Measurements from ENCODE around the gene DENND1A. TPM values are rescaled to one million over a fixed set of nuclear protein-coding genes. Genes with fewer than 3 reads are reported as not detected.

Gene DENND1A
- total RNA-seq, 1 experiment from 2014 or later = 50.1 TPM

- Histone ChIP-seq H3K4me2 (ENCODE audit: low read depth, low read length, poor library complexity, severe bottlenecking) (no peak overlapping the region), H3K79me2 (ENCODE audit: low read length) (no peaks in the 10 kb centered on the region)
Measured at GRCh38 chr9:123371805-123372590, 557.9 kb downstream of the DENND1A start.

GRCh38 chr9:123371228-123371584 lies 558.7 kb downstream of the DENND1A start:
- H4K20me1 ChIP-seq (ENCODE audit: insufficient read depth, low read depth, low read length) = peaks cover 3% of the 10 kb centered on the region; the same call in 1 of the 2 replicates
- no peaks in the 10 kb centered on the region for H3K79me2 ChIP-seq (ENCODE audit: low read length)
- no peaks in the 10 kb centered on the region for H3K4me1 ChIP-seq (ENCODE audit: low read length)
- no peaks in the 10 kb centered on the region for H3K9me2 ChIP-seq (replicated peaks; ENCODE audit: insufficient read depth, low read length)
- no peak overlapping the region for H3K27ac ChIP-seq (ENCODE audit: low read length)
- H3K4me2 ChIP-seq (ENCODE audit: low read depth, low read length, poor library complexity, severe bottlenecking) = no peak overlapping the region
- no peak overlapping the region for H3K4me3 ChIP-seq (ENCODE audit: low read length)
- no peak for DNase-seq
- no peaks in the 10 kb centered on the region for H3K9me3 ChIP-seq (ENCODE audit: low read length)
- H2AFZ ChIP-seq (ENCODE audit: low read length) = no peak overlapping the region
- no peaks in the 10 kb centered on the region for H3K27me3 ChIP-seq (ENCODE audit: low read length)
- no peaks in the 10 kb centered on the region for H3K36me3 ChIP-seq (ENCODE audit: insufficient read depth, low read length)
- H3K9ac ChIP-seq (ENCODE audit: low read length) = no peak overlapping the region

More at GRCh38 chr9:123371805-123372590, 557.9 kb downstream of the DENND1A start:
- peaks cover 3% of the 10 kb centered on the region; the same call in 1 of the 2 replicates for H4K20me1 ChIP-seq (ENCODE audit: insufficient read depth, low read depth, low read length)
- no peak overlapping the region for H3K27ac ChIP-seq (ENCODE audit: low read length)
- no peaks in the 10 kb centered on the region for H3K36me3 ChIP-seq (ENCODE audit: insufficient read depth, low read length)
- no peaks in the 10 kb centered on the region for H3K9me2 ChIP-seq (replicated peaks; ENCODE audit: insufficient read depth, low read length)
- no peak overlapping the region for H3K9ac ChIP-seq (ENCODE audit: low read length)
- H2AFZ ChIP-seq (ENCODE audit: low read length) = no peak overlapping the region
- no peak for DNase-seq
- no peaks in the 10 kb centered on the region for H3K27me3 ChIP-seq (ENCODE audit: low read length)
- no peak overlapping the region for H3K4me3 ChIP-seq (ENCODE audit: low read length)
- no peaks in the 10 kb centered on the region for H3K4me1 ChIP-seq (ENCODE audit: low read length)
- H3K9me3 ChIP-seq (ENCODE audit: low read length) = no peaks in the 10 kb centered on the region

- Histone ChIP-seq H4K20me1 (ENCODE audit: insufficient read depth, low read depth, low read length) (peaks cover 3% of the 10 kb centered on the region; the same call in 1 of the 2 replicates), H3K27ac (ENCODE audit: low read length) (no peak overlapping the region), H2AFZ (ENCODE audit: low read length) (no peak overlapping the region), H3K4me3 (ENCODE audit: low read length) (no peak overlapping the region), H3K4me2 (ENCODE audit: low read depth, low read length, poor library complexity, severe bottlenecking) (no peak overlapping the region), H3K9me3 (ENCODE audit: low read length) (no peaks in the 10 kb centered on the region), H3K4me1 (ENCODE audit: low read length) (no peaks in the 10 kb centered on the region), H3K36me3 (ENCODE audit: insufficient read depth, low read length) (no peaks in the 10 kb centered on the region), H3K79me2 (ENCODE audit: low read length) (no peaks in the 10 kb centered on the region), H3K27me3 (ENCODE audit: low read length) (no peaks in the 10 kb centered on the region), H3K9ac (ENCODE audit: low read length) (no peak overlapping the region), H3K9me2 (replicated peaks; ENCODE audit: insufficient read depth, low read length) (no peaks in the 10 kb centered on the region)
- no peak for DNase-seq
Measured at GRCh38 chr9:123370526-123371227, 559.2 kb downstream of the DENND1A start.

- Histone ChIP-seq H3K4me2 (ENCODE audit: low read depth, low read length, poor library complexity, severe bottlenecking) (no peak overlapping the region), H3K9me2 (replicated peaks; ENCODE audit: insufficient read depth, low read length) (no peaks in the 10 kb centered on the region), H3K36me3 (ENCODE audit: insufficient read depth, low read length) (no peaks in the 10 kb centered on the region), H3K4me3 (ENCODE audit: low read length) (no peak overlapping the region), H2AFZ (ENCODE audit: low read length) (no peak overlapping the region), H3K9me3 (ENCODE audit: low read length) (no peaks in the 10 kb centered on the region), H3K4me1 (ENCODE audit: low read length) (no peaks in the 10 kb centered on the region), H3K9ac (ENCODE audit: low read length) (no peak overlapping the region), H3K27me3 (ENCODE audit: low read length) (no peaks in the 10 kb centered on the region), H3K79me2 (ENCODE audit: low read length) (no peaks in the 10 kb centered on the region), H3K27ac (ENCODE audit: low read length) (no peak overlapping the region), H4K20me1 (ENCODE audit: insufficient read depth, low read depth, low read length) (peaks cover 3% of the 10 kb centered on the region; the same call in 1 of the 2 replicates)
- DNase-seq = no peak
Measured at GRCh38 chr9:123370108-123370507, 559.8 kb downstream of the DENND1A start.

- Histone ChIP-seq H3K4me3 (ENCODE audit: low read length) (no peak overlapping the region), H2AFZ (ENCODE audit: low read length) (no peak overlapping the region), H3K9ac (ENCODE audit: low read length) (no peak overlapping the region), H3K79me2 (ENCODE audit: low read length) (no peaks in the 10 kb centered on the region), H3K36me3 (ENCODE audit: insufficient read depth, low read length) (no peaks in the 10 kb centered on the region), H3K4me2 (ENCODE audit: low read depth, low read length, poor library complexity, severe bottlenecking) (no peak overlapping the region), H3K9me3 (ENCODE audit: low read length) (no peaks in the 10 kb centered on the region), H3K27me3 (ENCODE audit: low read length) (no peaks in the 10 kb centered on the region), H3K9me2 (replicated peaks; ENCODE audit: insufficient read depth, low read length) (no peaks in the 10 kb centered on the region), H3K27ac (ENCODE audit: low read length) (no peak overlapping the region), H4K20me1 (ENCODE audit: insufficient read depth, low read depth, low read length) (no peaks in the 10 kb centered on the region), H3K4me1 (ENCODE audit: low read length) (no peaks in the 10 kb centered on the region)
- no peak for DNase-seq
Measured at GRCh38 chr9:123369296-123369695, 560.6 kb downstream of the DENND1A start.

- H3K9me3 ChIP-seq (ENCODE audit: low read length) = no peaks in the 10 kb centered on the region
- no peaks in the 10 kb centered on the region for H3K27me3 ChIP-seq (ENCODE audit: low read length)
- no peak overlapping the region for H3K27ac ChIP-seq (ENCODE audit: low read length)
- no peak overlapping the region for H3K4me3 ChIP-seq (ENCODE audit: low read length)
- no peak overlapping the region for H3K4me2 ChIP-seq (ENCODE audit: low read depth, low read length, poor library complexity, severe bottlenecking)
- no peaks in the 10 kb centered on the region for H3K9me2 ChIP-seq (replicated peaks; ENCODE audit: insufficient read depth, low read length)
- no peak overlapping the region for H3K9ac ChIP-seq (ENCODE audit: low read length)
- H3K79me2 ChIP-seq (ENCODE audit: low read length) = no peaks in the 10 kb centered on the region
- no peaks in the 10 kb centered on the region for H3K4me1 ChIP-seq (ENCODE audit: low read length)
- no peaks in the 10 kb centered on the region for H3K36me3 ChIP-seq (ENCODE audit: insufficient read depth, low read length)
- no peaks in the 10 kb centered on the region for H4K20me1 ChIP-seq (ENCODE audit: insufficient read depth, low read depth, low read length)
- DNase-seq = no peak
- no peak overlapping the region for H2AFZ ChIP-seq (ENCODE audit: low read length)
Measured at GRCh38 chr9:123368536-123369153, 561.3 kb downstream of the DENND1A start.

- DNase-seq = no peak
- H3K9me3 ChIP-seq (ENCODE audit: low read length) = no peaks in the 10 kb centered on the region
- no peak overlapping the region for H2AFZ ChIP-seq (ENCODE audit: low read length)
- H3K9me2 ChIP-seq (replicated peaks; ENCODE audit: insufficient read depth, low read length) = no peaks in the 10 kb centered on the region
- no peak overlapping the region for H3K4me2 ChIP-seq (ENCODE audit: low read depth, low read length, poor library complexity, severe bottlenecking)
- no peaks in the 10 kb centered on the region for H3K4me1 ChIP-seq (ENCODE audit: low read length)
- no peak overlapping the region for H3K9ac ChIP-seq (ENCODE audit: low read length)
- no peaks in the 10 kb centered on the region for H3K36me3 ChIP-seq (ENCODE audit: insufficient read depth, low read length)
- H3K4me3 ChIP-seq (ENCODE audit: low read length) = no peak overlapping the region
- H4K20me1 ChIP-seq (ENCODE audit: insufficient read depth, low read depth, low read length) = no peaks in the 10 kb centered on the region
- H3K27me3 ChIP-seq (ENCODE audit: low read length) = no peaks in the 10 kb centered on the region
- H3K79me2 ChIP-seq (ENCODE audit: low read length) = no peaks in the 10 kb centered on the region
- H3K27ac ChIP-seq (ENCODE audit: low read length) = no peak overlapping the region
Measured at GRCh38 chr9:123368023-123368422, 561.9 kb downstream of the DENND1A start.

GRCh38 chr9:123365881-123366528 lies 563.9 kb downstream of the DENND1A start:
- H3K4me3 ChIP-seq (ENCODE audit: low read length) = no peak overlapping the region
- no peak overlapping the region for H2AFZ ChIP-seq (ENCODE audit: low read length)
- no peaks in the 10 kb centered on the region for H3K9me3 ChIP-seq (ENCODE audit: low read length)
- no peaks in the 10 kb centered on the region for H4K20me1 ChIP-seq (ENCODE audit: insufficient read depth, low read depth, low read length)
- H3K4me1 ChIP-seq (ENCODE audit: low read length) = no peaks in the 10 kb centered on the region
- no peaks in the 10 kb centered on the region for H3K27me3 ChIP-seq (ENCODE audit: low read length)
- DNase-seq = no peak
- no peak overlapping the region for H3K9ac ChIP-seq (ENCODE audit: low read length)
- H3K9me2 ChIP-seq (replicated peaks; ENCODE audit: insufficient read depth, low read length) = no peaks in the 10 kb centered on the region
- H3K4me2 ChIP-seq (ENCODE audit: low read depth, low read length, poor library complexity, severe bottlenecking) = no peak overlapping the region
- no peaks in the 10 kb centered on the region for H3K36me3 ChIP-seq (ENCODE audit: insufficient read depth, low read length)
- H3K27ac ChIP-seq (ENCODE audit: low read length) = no peak overlapping the region
- H3K79me2 ChIP-seq (ENCODE audit: low read length) = no peaks in the 10 kb centered on the region

All from Karpas-422 (cell line).